K562 (cell line): ENCODE data around the gene TPPP. TPM values are rescaled to one million over a fixed set of nuclear protein-coding genes. Genes with fewer than 3 reads are reported as not detected.

Experiments
- CBX5 ChIP-seq: IDR thresholded peaks from 2 replicates; pipeline ENCODE4 v1.6.1; 2014; ENCODE audit warnings: low read depth, borderline replicate concordance
- CGGBP1 ChIP-seq: fragments of 250-450 bp; sonication (Bioruptor Pico); IDR thresholded peaks from 2 replicates; pipeline ENCODE4 v1.9.0; 2021; ENCODE audit warnings: mild to moderate bottlenecking
- DDX20 ChIP-seq: fragments of 450-650 bp; IDR thresholded peaks from 2 replicates; pipeline ENCODE4 v1.6.1; 2016; ENCODE audit warnings: missing genetic modification characterization, low read depth, mild to moderate bottlenecking, missing compliant biosample characterization, moderate library complexity
- ETS2 ChIP-seq: IDR thresholded peaks from 2 replicates; pipeline ENCODE4 v1.6.1; 2016; ENCODE audit warnings: borderline replicate concordance, missing genetic modification characterization, mild to moderate bottlenecking, moderate library complexity, missing compliant biosample characterization; ENCODE audit not compliant: poor library complexity, severe bottlenecking
- FIP1L1 ChIP-seq: fragments of 200-400 bp; formaldehyde crosslinking; IDR thresholded peaks from 2 replicates; pipeline ENCODE4 v1.6.1; 2018; ENCODE audit warnings: mild to moderate bottlenecking, low read depth, low read length; ENCODE audit not compliant: poor library complexity, severe bottlenecking
- HNRNPK ChIP-seq: fragments of 200-400 bp; formaldehyde crosslinking; IDR thresholded peaks from one replicate; pipeline ENCODE4 v1.6.1; 2018; ENCODE audit warnings: mild to moderate bottlenecking, low read depth, low read length; ENCODE audit not compliant: poor library complexity, severe bottlenecking
- KDM5B ChIP-seq: fragments of 200-600 bp; sonication (generic); IDR thresholded peaks from 2 replicates; pipeline ENCODE4 v1.6.1; 2012; ENCODE audit warnings: low read depth, mild to moderate bottlenecking, moderate library complexity, low read length, control low read depth, inconsistent platforms; ENCODE audit not compliant: insufficient replicate concordance
- MTA1 ChIP-seq: fragments of 450-650 bp; IDR thresholded peaks from 2 replicates; pipeline ENCODE4 v1.6.1; 2017; ENCODE audit warnings: borderline replicate concordance
- SRSF3 ChIP-seq: fragments of 200-400 bp; formaldehyde crosslinking; IDR thresholded peaks from 2 replicates; pipeline ENCODE4 v1.6.1; 2016; ENCODE audit warnings: mild to moderate bottlenecking, low read length, moderate library complexity; ENCODE audit not compliant: insufficient read depth
- TCF15 ChIP-seq: fragments of 250-450 bp; sonication (Bioruptor Pico); IDR thresholded peaks from 2 replicates; pipeline ENCODE4 v1.8.0; 2022; ENCODE audit warnings: moderate library complexity, mild to moderate bottlenecking, inconsistent platforms
- ZNF217 ChIP-seq: sonication (generic); formaldehyde crosslinking; IDR thresholded peaks from 2 replicates; pipeline ENCODE4 v1.8.0; 2022; ENCODE audit warnings: mild to moderate bottlenecking, missing genetic modification reagents
- ZNF3 ChIP-seq: fragments of 250-450 bp; sonication (Bioruptor Pico); IDR thresholded peaks from 2 replicates; pipeline ENCODE4 v1.5.0; 2021; ENCODE audit warnings: mild to moderate bottlenecking, moderate library complexity
- ZNF589 ChIP-seq: fragments of 200-800 bp; sonication (Bioruptor generic); IDR thresholded peaks from 2 replicates; pipeline ENCODE4 v1.6.1; 2016; ENCODE audit warnings: low read depth, missing genetic modification characterization, missing compliant biosample characterization
- polyA plus RNA-seq, 8 experiments: library from polyadenylated mRNA; depleted of rRNA in 4 of 8; stranded (reverse) in 5 of 8; unstranded in 3 of 8; fragments of >200 nt; fragmentation: Nextera tagmentation in 2 of 8; fragmentation: Illumina TruSeq in 1 of 8; extraction: Ambion mirVana in 2 of 8; extraction: Trizol in 1 of 8; gene quantifications; 2 replicates each; pipeline versions ENCODE4 v1.2.1 to v1.2.3, GENCODE V29; 2011 to 2014; ENCODE audit warnings: inconsistent platforms in 1 of 8, missing spikeins in 1 of 8
- total RNA-seq, 7 experiments: library from RNA; depleted of rRNA in 6 of 7; stranded (reverse); fragments of >200 nt in 6 of 7; fragmentation: Illumina TruSeq in 2 of 7; extraction: Trizol in 2 of 7; gene quantifications; 2 replicates each; pipeline versions ENCODE4 v1.2.1 to v1.2.3, GENCODE V29; 2011 to 2021; ENCODE audit warnings: low replicate concordance in 1 of 7
- TF ChIP-seq, protein P1 (sequence below), 2 experiments: fragments of 450-650 bp; IDR thresholded peaks; 2 replicates each; pipeline ENCODE4 v1.6.1; 2016
- TF ChIP-seq, protein P2 (sequence below): fragments of 450-650 bp; IDR thresholded peaks from 2 replicates; pipeline ENCODE4 v1.6.1; 2016; ENCODE audit warnings: low read depth
- TF ChIP-seq, protein P3 (sequence below): sonication (generic); formaldehyde crosslinking; IDR thresholded peaks from 2 replicates; pipeline ENCODE4 v1.8.0; 2022; ENCODE audit warnings: mild to moderate bottlenecking, missing genetic modification reagents

TPPP gene
- total and polyA plus RNA-seq, 9 of the 15 experiments (the other 6 are each of a cell fraction or from before 2014, with no cell fraction given) = 0.01 to 0.07 (median 0.03) TPM; not detected in 6

- no peak for TF ChIP-seq CGGBP1 (CRISPR knock-in tag)
- no peak for TF ChIP-seq TCF15 (CRISPR knock-in tag)
- TF ChIP-seq ETS2 = no peak
- no peak for TF ChIP-seq FIP1L1
- no peak for TF ChIP-seq DDX20 (tag)
- TF ChIP-seq, protein P1, sequence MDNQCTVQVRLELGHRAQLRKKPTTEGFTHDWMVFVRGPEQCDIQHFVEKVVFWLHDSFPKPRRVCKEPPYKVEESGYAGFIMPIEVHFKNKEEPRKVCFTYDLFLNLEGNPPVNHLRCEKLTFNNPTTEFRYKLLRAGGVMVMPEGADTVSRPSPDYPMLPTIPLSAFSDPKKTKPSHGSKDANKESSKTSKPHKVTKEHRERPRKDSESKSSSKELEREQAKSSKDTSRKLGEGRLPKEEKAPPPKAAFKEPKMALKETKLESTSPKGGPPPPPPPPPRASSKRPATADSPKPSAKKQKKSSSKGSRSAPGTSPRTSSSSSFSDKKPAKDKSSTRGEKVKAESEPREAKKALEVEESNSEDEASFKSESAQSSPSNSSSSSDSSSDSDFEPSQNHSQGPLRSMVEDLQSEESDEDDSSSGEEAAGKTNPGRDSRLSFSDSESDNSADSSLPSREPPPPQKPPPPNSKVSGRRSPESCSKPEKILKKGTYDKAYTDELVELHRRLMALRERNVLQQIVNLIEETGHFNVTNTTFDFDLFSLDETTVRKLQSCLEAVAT (IDR thresholded peaks at IDR 0.05) = 0 out of 4 replicates have a peak, but pooled peaks of 1 of the 2 experiments have one; percentile 48
- TF ChIP-seq ZNF3 (CRISPR knock-in tag) = no peak
- TF ChIP-seq SRSF3 = no peak
- no peak for TF ChIP-seq KDM5B
- TF ChIP-seq, protein P2, sequence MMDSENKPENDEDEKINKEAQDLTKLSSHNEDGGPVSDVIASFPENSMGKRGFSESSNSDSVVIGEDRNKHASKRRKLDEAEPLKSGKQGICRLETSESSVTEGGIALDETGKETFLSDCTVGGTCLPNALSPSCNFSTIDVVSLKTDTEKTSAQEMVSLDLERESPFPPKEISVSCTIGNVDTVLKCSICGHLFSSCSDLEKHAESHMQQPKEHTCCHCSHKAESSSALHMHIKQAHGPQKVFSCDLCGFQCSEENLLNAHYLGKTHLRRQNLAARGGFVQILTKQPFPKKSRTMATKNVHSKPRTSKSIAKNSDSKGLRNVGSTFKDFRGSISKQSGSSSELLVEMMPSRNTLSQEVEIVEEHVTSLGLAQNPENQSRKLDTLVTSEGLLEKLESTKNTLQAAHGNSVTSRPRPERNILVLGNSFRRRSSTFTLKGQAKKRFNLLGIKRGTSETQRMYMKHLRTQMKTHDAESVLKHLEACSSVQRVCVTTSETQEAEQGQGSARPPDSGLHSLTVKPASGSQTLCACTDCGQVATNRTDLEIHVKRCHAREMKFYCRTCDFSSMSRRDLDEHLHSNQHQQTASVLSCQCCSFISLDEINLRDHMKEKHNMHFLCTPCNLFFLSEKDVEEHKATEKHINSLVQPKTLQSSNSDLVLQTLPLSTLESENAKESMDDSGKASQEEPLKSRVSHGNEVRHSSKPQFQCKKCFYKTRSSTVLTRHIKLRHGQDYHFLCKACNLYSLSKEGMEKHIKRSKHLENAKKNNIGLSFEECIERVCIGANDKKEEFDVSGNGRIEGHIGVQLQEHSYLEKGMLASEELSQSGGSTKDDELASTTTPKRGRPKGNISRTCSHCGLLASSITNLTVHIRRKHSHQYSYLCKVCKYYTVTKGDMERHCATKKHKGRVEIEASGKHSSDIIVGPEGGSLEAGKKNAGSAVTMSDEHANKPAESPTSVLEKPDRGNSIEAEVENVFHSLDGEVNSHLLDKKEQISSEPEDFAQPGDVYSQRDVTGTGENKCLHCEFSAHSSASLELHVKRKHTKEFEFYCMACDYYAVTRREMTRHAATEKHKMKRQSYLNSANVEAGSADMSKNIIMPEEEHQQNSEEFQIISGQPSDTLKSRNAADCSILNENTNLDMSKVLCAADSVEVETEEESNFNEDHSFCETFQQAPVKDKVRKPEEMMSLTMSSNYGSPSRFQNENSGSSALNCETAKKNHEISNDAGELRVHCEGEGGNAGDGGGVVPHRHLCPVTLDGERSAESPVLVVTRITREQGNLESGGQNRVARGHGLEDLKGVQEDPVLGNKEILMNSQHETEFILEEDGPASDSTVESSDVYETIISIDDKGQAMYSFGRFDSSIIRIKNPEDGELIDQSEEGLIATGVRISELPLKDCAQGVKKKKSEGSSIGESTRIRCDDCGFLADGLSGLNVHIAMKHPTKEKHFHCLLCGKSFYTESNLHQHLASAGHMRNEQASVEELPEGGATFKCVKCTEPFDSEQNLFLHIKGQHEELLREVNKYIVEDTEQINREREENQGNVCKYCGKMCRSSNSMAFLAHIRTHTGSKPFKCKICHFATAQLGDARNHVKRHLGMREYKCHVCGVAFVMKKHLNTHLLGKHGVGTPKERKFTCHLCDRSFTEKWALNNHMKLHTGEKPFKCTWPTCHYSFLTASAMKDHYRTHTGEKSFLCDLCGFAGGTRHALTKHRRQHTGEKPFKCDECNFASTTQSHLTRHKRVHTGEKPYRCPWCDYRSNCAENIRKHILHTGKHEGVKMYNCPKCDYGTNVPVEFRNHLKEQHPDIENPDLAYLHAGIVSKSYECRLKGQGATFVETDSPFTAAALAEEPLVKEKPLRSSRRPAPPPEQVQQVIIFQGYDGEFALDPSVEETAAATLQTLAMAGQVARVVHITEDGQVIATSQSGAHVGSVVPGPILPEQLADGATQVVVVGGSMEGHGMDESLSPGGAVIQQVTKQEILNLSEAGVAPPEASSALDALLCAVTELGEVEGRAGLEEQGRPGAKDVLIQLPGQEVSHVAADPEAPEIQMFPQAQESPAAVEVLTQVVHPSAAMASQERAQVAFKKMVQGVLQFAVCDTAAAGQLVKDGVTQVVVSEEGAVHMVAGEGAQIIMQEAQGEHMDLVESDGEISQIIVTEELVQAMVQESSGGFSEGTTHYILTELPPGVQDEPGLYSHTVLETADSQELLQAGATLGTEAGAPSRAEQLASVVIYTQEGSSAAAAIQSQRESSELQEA = no peak
- TF ChIP-seq CBX5 = no peak
- no peak for TF ChIP-seq ZNF217 (CRISPR knock-in tag)
- TF ChIP-seq MTA1 = 0 out of 2 replicates have a peak, but pooled peaks have one; percentile 38
- TF ChIP-seq, protein P3, sequence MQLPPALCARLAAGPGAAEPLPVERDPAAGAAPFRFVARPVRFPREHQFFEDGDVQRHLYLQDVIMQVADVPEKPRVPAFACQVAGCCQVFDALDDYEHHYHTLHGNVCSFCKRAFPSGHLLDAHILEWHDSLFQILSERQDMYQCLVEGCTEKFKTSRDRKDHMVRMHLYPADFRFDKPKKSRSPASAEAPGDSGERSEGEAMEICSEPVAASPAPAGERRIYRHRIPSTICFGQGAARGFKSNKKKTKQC = no peak
- TF ChIP-seq HNRNPK = no peak
- no peak for TF ChIP-seq ZNF589
Observed at GRCh38 chr5:657570-657969, 35.6 kb downstream of the TPPP start (continued).
